ENCODE results near the gene CD300LD. TPM values are rescaled to one million over a fixed set of nuclear protein-coding genes. Genes with fewer than 3 reads are reported as not detected.
A peak's percentile ranks its signal among the peaks of the same experiment; 100 is the strongest.

The CD300LD gene
- total RNA-seq, 1 experiment from 2014 or later, result not detected

GRCh38 chr17:74541176-74542111 lies 50.6 kb downstream of the CD300LD start:
- no peak for DNase-seq (ENCODE audit: low read depth, low spot score)
- in situ Hi-C loops (cut with HindIII; ENCODE audit: low pct_unique_long_range_greater_than_20kb, low sequenced_read_pairs), result no loop called here

DNA sequence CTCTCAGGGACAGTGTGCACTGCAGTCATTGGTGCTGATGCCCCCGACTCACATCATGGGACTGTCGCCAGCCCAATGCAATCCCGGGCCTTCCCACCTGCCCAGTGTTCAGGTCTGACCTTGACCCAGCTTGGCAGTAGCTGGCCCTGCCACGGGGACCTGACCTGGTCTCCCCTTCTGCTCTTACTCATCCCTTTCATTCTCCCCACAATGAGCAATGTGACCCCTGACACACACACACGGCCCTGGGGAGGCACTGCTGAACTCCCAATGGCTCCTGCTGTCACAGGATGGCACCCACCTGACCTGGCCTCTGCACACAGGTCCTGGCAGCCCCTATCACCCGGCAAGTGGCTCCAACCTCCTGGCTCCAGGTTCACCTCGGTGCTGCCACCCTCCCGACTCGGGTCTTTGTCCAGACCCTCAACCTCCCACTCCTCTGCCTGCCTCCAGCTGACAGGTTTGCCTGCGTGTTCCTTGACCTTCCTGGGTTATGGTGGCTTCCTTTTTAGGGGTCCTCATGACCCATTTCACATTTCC lies 52.7 kb downstream of the CD300LD start:
- in situ Hi-C loops (cut with HindIII; ENCODE audit: low pct_unique_long_range_greater_than_20kb, low sequenced_read_pairs), result no loop called here
- no peak for DNase-seq (ENCODE audit: low read depth, low spot score)

- in situ Hi-C loops (cut with HindIII; ENCODE audit: low pct_unique_long_range_greater_than_20kb, low sequenced_read_pairs), result no loop called here
- no peak for DNase-seq (ENCODE audit: low read depth, low spot score)
These were observed 55.2 kb downstream of the CD300LD start for GRCh38 chr17:74536890-74537289.

GRCh38 chr17:74532115-74532514 lies 60.0 kb downstream of the CD300LD start:
- in situ Hi-C loops (cut with HindIII; ENCODE audit: low pct_unique_long_range_greater_than_20kb, low sequenced_read_pairs), result no loop called here
- DNase-seq (ENCODE audit: low read depth, low spot score), result peak; percentile 52

- no peak for DNase-seq (ENCODE audit: low read depth, low spot score)
- in situ Hi-C loops (cut with HindIII; ENCODE audit: low pct_unique_long_range_greater_than_20kb, low sequenced_read_pairs), result no loop called here
These were observed 60.8 kb downstream of the CD300LD start, which contains the start of gene CD300LB for GRCh38 chr17:74531231-74531761. CD300LB (minus strand) TSS chr17:74531475; CDS start chr17:74531350, 125 bp downstream.

GRCh38 chr17:74530831-74531150 lies 61.3 kb downstream of the CD300LD start:
- in situ Hi-C loops (cut with HindIII; ENCODE audit: low pct_unique_long_range_greater_than_20kb, low sequenced_read_pairs), result no loop called here
- DNase-seq (ENCODE audit: low read depth, low spot score), result no peak

Other genes starting within 250 kb of the CD300LD start
- not detected in 2 replicates for gene BTBD17, start 230.4 kb downstream of the CD300LD start, total RNA-seq (2014; rRNA removed; shearing (Covaris generic))
- gene GPR142, start 224.8 kb downstream of the CD300LD start, total RNA-seq (2014; rRNA removed; shearing (Covaris generic)), result not detected in 2 replicates
- gene GPRC5C, start 160.2 kb downstream of the CD300LD start, total RNA-seq (2014; rRNA removed; shearing (Covaris generic)), result 0.45 TPM in 1 of 2 replicates, not detected in the other
- not detected in 2 replicates for gene CD300A, start 125.6 kb downstream of the CD300LD start, total RNA-seq (2014; rRNA removed; shearing (Covaris generic))
- gene CD300LB, start 60.8 kb downstream of the CD300LD start, total RNA-seq (2014; rRNA removed; shearing (Covaris generic)), result not detected in 2 replicates
- 0.26 TPM in 1 of 2 replicates, not detected in the other for gene CD300C, start 46.2 kb downstream of the CD300LD start, total RNA-seq (2014; rRNA removed; shearing (Covaris generic))
- gene CD300H, start 24.8 kb downstream of the CD300LD start, total RNA-seq (2014; rRNA removed; shearing (Covaris generic)), result not detected in 2 replicates
- not detected in 2 replicates for gene CD300E, start 31.5 kb upstream of the CD300LD start, total RNA-seq (2014; rRNA removed; shearing (Covaris generic))
- 0.13 TPM in 1 of 2 replicates, not detected in the other for gene CD300LF, start 120.6 kb upstream of the CD300LD start, total RNA-seq (2014; rRNA removed; shearing (Covaris generic))
- gene RAB37, start 145.0 kb upstream of the CD300LD start, total RNA-seq (2014; rRNA removed; shearing (Covaris generic)), result 0.40 and 0.66 TPM in 2 replicates
- 43.2 and 45.6 TPM in 2 replicates for gene NHERF1, start 156.3 kb upstream of the CD300LD start, total RNA-seq (2014; rRNA removed; shearing (Covaris generic))
- 51.4 and 61.0 TPM in 2 replicates for gene NAT9, start 184.1 kb upstream of the CD300LD start, total RNA-seq (2014; rRNA removed; shearing (Covaris generic))

Data from SK-MEL-5 (cell line).